GM19328 (cell line): Measurements from ENCODE around the gene MMAB.

Experiments
- ATAC-seq: cut with Tn5 transposase; IDR thresholded peaks from one replicate; pipeline ENCODE4 v1.9.1; 2021; ENCODE audit warnings: mild to moderate bottlenecking, moderate library complexity; ENCODE audit not compliant: unreplicated experiment

The MMAB gene

GRCh38 chr12:109586385-109587296 is 13.3 kb upstream of the MMAB start:
- ATAC-seq: no peak

- ATAC-seq: no peak
Measured at GRCh38 chr12:109583733-109584132, 10.4 kb upstream of the MMAB start.

GRCh38 chr12:109582636-109583035 is 9.3 kb upstream of the MMAB start:
- ATAC-seq: no peak

GRCh38 chr12:109581856-109582255 is 8.6 kb upstream of the MMAB start:
- ATAC-seq: no peak

- no peak for ATAC-seq
Measured at GRCh38 chr12:109581334-109581691, 8.0 kb upstream of the MMAB start.

GRCh38 chr12:109580684-109581333 is 7.5 kb upstream of the MMAB start:
- ATAC-seq: no peak

- no peak for ATAC-seq
Measured at GRCh38 chr12:109580272-109580671, 7.0 kb upstream of the MMAB start.

GRCh38 chr12:109579639-109580038 is 6.3 kb upstream of the MMAB start:
- no peak for ATAC-seq

GRCh38 chr12:109578330-109578927 is 5.1 kb upstream of the MMAB start:
- no peak for ATAC-seq

- ATAC-seq: no peak
Measured at GRCh38 chr12:109577311-109577710, 4.0 kb upstream of the MMAB start.

- no peak for ATAC-seq
Measured at GRCh38 chr12:109575683-109576082, 2.4 kb upstream of the MMAB start.

GRCh38 chr12:109573914-109574244 is 575 bp upstream of the MMAB start:
- no peak for ATAC-seq

- ATAC-seq: no peak
Measured at GRCh38 chr12:109572506-109572845, 828 bp downstream of the MMAB start.

- ATAC-seq: no peak
Measured at GRCh38 chr12:109571773-109572505, 1.4 kb downstream of the MMAB start.

GRCh38 chr12:109568486-109568885 is 4.8 kb downstream of the MMAB start:
- no peak for ATAC-seq

GRCh38 chr12:109567967-109568366 is 5.3 kb downstream of the MMAB start:
- no peak for ATAC-seq

GRCh38 chr12:109567296-109567695 is 6.0 kb downstream of the MMAB start:
- no peak for ATAC-seq

- no peak for ATAC-seq
Measured at GRCh38 chr12:109566424-109566823, 6.9 kb downstream of the MMAB start.

GRCh38 chr12:109563291-109564284 is 9.7 kb downstream of the MMAB start:
- no peak for ATAC-seq

GRCh38 chr12:109562871-109563270 is 10.4 kb downstream of the MMAB start:
- no peak for ATAC-seq
